Esophagus squamous epithelium (tissue), 5 donors: ENCODE results near the gene HFE. TPM values are rescaled to one million over a fixed set of nuclear protein-coding genes. Genes with fewer than 3 reads are reported as not detected.
"Not testable (repeated sequence)": the region's sequence is repeated elsewhere in the genome, so short reads cannot be mapped to it uniquely, and the experiment has no call there.

Experiments used
- DNase-seq: peaks from one replicate; lab custom pipeline; 2025; lab: John Stamatoyannopoulos, UW
- H3K27ac ChIP-seq, 4 donors: fragments of 200-600 bp; sonication (generic); one replicate each; pipeline ENCODE4 v1.5.1; 2016 to 2019; ENCODE audit warnings: mild to moderate bottlenecking in 1 of 4
- H3K27me3 ChIP-seq, 4 donors: fragments of 200-600 bp; sonication (generic); 1 replicate in 3 of 4; 2 replicates in 1 of 4; pipeline versions ENCODE4 v1.5.1 to v1.6.0; 2017 to 2021; ENCODE audit warnings: antibody characterized with exemption in 1 of 4
- H3K36me3 ChIP-seq, 3 donors: fragments of 200-600 bp; sonication (generic); one replicate each; pipeline ENCODE4 v1.5.1; 2016 to 2019
- H3K4me1 ChIP-seq, 3 donors: fragments of 200-600 bp; sonication (generic); one replicate each; pipeline ENCODE4 v1.5.1; 2017 to 2019
- H3K4me3 ChIP-seq, 4 donors: fragments of 200-600 bp; sonication (generic); 1 replicate in 3 of 4; 2 replicates in 1 of 4; pipeline ENCODE4 v1.5.1; 2016 to 2019; ENCODE audit warnings: mild to moderate bottlenecking in 2 of 4, moderate library complexity in 1 of 4
- H3K9me3 ChIP-seq, 3 donors: fragments of 200-600 bp; sonication (generic); one replicate each; pipeline ENCODE4 v1.5.1; 2016 to 2019
- POLR2A ChIP-seq, 4 donors: fragments of 450-650 bp; IDR thresholded peaks; one replicate each; pipeline ENCODE4 v1.6.1; 2017; ENCODE audit warnings: antibody characterized with exemption in 4 of 4, mild to moderate bottlenecking in 4 of 4, moderate library complexity in 3 of 4
- WGBS, 2 donors: methylation state at CpG; one replicate each; pipeline ENCODE4 v1.1.5; 2018; 5-methylcytosine and 5-hydroxymethylcytosine counted together
- intact Hi-C: fragments of 100-400 bp; cut with DNase I; formaldehyde crosslinking; loops from one replicate; pipeline ENCODE4 v1.15.0; 2022
- total RNA-seq, 4 donors: library from RNA; depleted of rRNA; stranded (reverse); fragments of >200 nt; gene quantifications; one replicate each; pipeline ENCODE4 v1.1.0, GENCODE V29; 2016
- TF ChIP-seq, protein P1 (sequence below), 6 experiments: fragments of 450-650 bp in 4 of 6; fragments of 200-600 bp in 2 of 6; sonication (generic) in 2 of 6; IDR thresholded peaks; one replicate each; pipeline ENCODE4 v1.5.1; 2016 to 2019; ENCODE audit warnings: antibody characterized with exemption in 6 of 6, mild to moderate bottlenecking in 4 of 6, moderate library complexity in 4 of 6
- donor health status: DM: yes; HTN: yes; CAD: no.

The HFE gene
- total RNA-seq, 4 donors from 2014 or later: 2.9 to 7.3 (median 4.3) TPM

DNA sequence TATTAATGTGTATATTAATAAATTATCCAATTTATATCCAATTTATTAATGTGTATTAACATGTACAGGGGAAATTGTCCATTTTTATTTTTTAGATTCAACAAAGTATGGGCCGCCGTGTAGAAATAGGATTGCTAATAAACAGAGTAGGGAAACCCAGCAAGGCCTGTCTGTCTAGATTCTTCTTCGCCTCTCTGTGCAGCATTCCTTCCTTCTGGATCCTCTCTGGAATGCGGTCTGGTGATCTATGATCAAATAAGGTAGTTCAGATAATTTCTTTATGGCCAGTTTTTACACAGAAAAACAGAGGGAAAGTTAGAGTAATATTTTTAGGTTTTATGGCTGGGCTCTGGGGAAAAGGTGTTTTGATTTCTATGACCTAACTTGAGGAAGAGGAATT, 19.9 kb upstream of the HFE start:
- peaks cover 0 to 10% (median 0%) of the 10 kb centered on the region in 3 donors for H3K4me1 ChIP-seq
- 55 to 63% methylated on average over 4 of the region's 4 CpGs for WGBS, 2 donors
- intact Hi-C loops: no loop called here
- TF ChIP-seq POLR2A (IDR thresholded peaks at IDR 0.05): no peak
- TF ChIP-seq, protein P1, sequence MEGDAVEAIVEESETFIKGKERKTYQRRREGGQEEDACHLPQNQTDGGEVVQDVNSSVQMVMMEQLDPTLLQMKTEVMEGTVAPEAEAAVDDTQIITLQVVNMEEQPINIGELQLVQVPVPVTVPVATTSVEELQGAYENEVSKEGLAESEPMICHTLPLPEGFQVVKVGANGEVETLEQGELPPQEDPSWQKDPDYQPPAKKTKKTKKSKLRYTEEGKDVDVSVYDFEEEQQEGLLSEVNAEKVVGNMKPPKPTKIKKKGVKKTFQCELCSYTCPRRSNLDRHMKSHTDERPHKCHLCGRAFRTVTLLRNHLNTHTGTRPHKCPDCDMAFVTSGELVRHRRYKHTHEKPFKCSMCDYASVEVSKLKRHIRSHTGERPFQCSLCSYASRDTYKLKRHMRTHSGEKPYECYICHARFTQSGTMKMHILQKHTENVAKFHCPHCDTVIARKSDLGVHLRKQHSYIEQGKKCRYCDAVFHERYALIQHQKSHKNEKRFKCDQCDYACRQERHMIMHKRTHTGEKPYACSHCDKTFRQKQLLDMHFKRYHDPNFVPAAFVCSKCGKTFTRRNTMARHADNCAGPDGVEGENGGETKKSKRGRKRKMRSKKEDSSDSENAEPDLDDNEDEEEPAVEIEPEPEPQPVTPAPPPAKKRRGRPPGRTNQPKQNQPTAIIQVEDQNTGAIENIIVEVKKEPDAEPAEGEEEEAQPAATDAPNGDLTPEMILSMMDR (IDR thresholded peaks at IDR 0.05): no peak
- H3K27ac ChIP-seq: no peak overlapping the region
- DNase-seq: no peak
- no peaks in the 10 kb centered on the region for H3K27me3 ChIP-seq
- no peak overlapping the region for H3K4me3 ChIP-seq
- no peaks in the 10 kb centered on the region for H3K36me3 ChIP-seq
- no peaks in the 10 kb centered on the region for H3K9me3 ChIP-seq

DNA sequence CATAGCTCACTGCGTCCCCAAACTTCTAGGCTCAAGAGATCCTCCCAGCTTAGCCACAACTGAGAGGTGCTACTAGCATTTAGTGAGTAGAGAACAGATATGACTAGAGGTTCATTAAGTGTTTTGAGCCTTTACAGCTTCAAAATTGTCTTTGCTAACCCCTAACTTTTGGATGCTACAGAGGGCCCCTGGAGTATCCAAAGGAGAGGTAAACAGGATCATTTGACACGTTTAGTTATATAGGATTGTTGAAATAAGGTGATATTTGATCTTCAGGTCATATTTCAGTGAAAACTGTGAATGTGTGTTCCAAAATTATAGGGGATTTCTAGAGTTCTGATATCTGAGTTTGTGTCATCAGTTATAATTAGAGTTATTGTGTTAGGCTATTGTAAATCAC, 19.2 kb upstream of the HFE start:
- Histone ChIP-seq H3K27ac (no peak overlapping the region), H3K27me3 (no peaks in the 10 kb centered on the region), H3K9me3 (no peaks in the 10 kb centered on the region), H3K4me1 (peaks cover 0 to 10% (median 0%) of the 10 kb centered on the region in 3 donors), H3K36me3 (no peaks in the 10 kb centered on the region), H3K4me3 (no peak overlapping the region)
- DNase-seq: no peak
- 67 to 71% methylated on average over 2 of the region's 2 CpGs for WGBS, 2 donors
- intact Hi-C loops: no loop called here
- TF ChIP-seq, protein P1 (IDR thresholded peaks at IDR 0.05): no peak

DNA sequence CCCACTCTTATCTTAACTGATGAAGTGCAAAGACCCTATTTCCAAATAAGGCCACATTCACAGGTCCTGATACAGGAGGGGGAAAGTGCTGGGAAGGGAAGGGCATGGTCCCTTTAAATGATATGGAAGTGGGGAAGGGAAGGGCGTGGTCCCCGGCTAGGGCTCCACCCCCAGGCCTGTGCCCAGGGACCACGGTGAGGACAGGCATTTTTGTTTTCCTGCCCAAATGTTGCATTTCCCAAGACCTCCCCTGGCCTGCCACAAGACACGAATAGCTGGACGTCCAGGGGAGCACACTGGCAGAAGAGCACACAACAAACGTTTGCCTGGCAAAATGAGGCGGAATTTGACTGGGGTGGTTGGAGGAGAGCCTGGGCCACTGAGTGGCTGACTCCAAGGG, 16.1 kb upstream of the HFE start:
- Histone ChIP-seq H3K27ac (no peak overlapping the region), H3K4me3 (peak overlapping the region in 1 of 4 donors; percentile 13), H3K27me3 (no peaks in the 10 kb centered on the region), H3K9me3 (no peaks in the 10 kb centered on the region), H3K4me1 (peaks cover 0 to 3% (median 0%) of the 10 kb centered on the region in 3 donors), H3K36me3 (no peaks in the 10 kb centered on the region)
- intact Hi-C loops: no loop called here
- no peak for TF ChIP-seq POLR2A (IDR thresholded peaks at IDR 0.05)
- TF ChIP-seq, protein P1 (IDR thresholded peaks at IDR 0.05): no peak
- WGBS, 2 donors: 33 to 63% methylated on average over 4 to 6 of the region's 7 CpGs
- DNase-seq: no peak

DNA sequence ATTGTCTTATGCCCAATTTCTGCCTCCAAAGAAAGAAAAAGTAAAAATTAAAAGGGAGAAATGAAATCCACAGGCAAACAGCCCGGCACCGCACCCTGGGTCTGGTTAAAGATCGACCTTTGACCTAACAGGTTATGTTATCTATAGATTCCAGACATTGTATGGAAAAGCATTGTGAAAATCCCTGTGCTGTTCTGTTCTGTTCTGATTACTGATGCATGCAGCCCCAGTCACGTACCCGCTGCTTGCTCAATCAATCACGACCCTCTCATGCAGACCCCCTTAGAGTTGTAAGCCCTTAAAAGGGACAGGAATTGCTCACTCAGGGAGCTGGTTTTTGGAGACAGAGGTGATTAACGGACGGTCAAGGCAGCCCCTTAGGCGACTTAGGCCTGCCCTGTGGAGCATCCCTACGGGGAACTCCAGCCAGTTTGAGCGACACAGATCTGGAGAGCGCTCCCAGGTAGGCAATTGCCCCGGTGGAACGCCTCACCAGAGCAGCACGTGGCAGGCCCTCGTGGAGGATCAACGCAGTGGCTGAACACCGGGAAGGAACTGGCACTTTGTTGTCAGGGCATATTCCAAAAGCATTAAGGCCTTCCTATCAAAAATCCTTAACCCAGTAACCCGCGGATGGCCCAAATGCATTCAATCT, 12.0 kb upstream of the HFE start:
- H3K4me1 ChIP-seq: no peaks in the 10 kb centered on the region
- TF ChIP-seq, protein P1 (IDR thresholded peaks at IDR 0.05): no peak
- TF ChIP-seq POLR2A (IDR thresholded peaks at IDR 0.05): no peak
- intact Hi-C loops: no loop called here
- 85 to 87% methylated on average over 10 to 18 of the region's 20 CpGs for WGBS, 2 donors
- DNase-seq: no peak
- no peaks in the 10 kb centered on the region for H3K36me3 ChIP-seq
- no peaks in the 10 kb centered on the region for H3K27me3 ChIP-seq
- no peak overlapping the region for H3K27ac ChIP-seq
- H3K9me3 ChIP-seq: no peaks in the 10 kb centered on the region
- H3K4me3 ChIP-seq: no peak overlapping the region

DNA sequence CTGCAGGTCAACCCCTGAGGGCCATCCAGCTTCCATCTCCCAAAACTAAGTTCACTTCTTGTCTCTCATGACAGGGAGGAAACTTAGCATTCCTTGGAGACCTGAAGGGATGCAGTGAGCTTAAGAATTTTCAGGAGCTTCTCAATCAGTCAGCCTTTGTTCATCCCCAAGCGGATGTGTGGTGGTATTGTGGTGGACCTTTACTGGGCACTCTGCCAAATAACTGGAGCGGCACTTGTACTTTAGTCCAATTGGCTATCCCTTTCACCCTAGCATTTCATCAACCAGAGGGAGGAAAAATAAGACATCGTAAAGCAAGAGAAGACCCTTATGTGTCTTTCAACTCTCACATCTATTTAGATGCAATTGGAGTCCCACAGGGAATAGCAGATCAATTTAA, 9.2 kb upstream of the HFE start:
- 70 to 79% methylated on average over 1 to 3 of the region's 3 CpGs for WGBS, 2 donors

DNA sequence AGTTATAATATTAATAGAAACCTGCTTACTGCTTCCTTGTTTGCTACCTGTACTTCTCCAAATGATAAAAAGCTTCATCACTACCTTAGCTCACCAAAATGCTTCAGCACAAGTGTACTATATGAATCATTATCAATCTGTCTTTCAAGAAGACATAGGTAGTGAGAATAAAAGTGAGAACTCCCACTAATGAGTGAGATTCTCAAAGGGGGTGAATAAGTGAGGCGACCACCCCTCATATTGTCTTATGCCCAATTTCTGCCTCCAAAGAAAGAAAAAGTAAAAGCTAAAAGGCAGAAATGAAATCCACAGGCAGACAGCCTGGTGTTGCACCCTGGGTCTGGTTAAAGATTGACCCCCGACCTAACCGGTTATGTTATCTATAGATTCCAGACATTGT, 6.1 kb upstream of the HFE start:
- H3K4me1 ChIP-seq, DNase-seq, H3K36me3 ChIP-seq, H3K27ac ChIP-seq, H3K4me3 ChIP-seq, H3K9me3 ChIP-seq, intact Hi-C loops, H3K27me3 ChIP-seq: not testable (repeated sequence)
- 93 to 94% methylated on average over 3 of the region's 3 CpGs for WGBS, 2 donors

More for the DNA sequence above, 9.2 kb upstream of the HFE start:
- H3K27ac ChIP-seq, H3K9me3 ChIP-seq, H3K4me3 ChIP-seq, H3K36me3 ChIP-seq, intact Hi-C loops, H3K27me3 ChIP-seq, H3K4me1 ChIP-seq, DNase-seq: not testable (repeated sequence)
